HG03520 (cell line): ENCODE measurements around the gene DAB2.

ENCODE experiments used
- ATAC-seq: cut with Tn5 transposase; IDR thresholded peaks from one replicate; pipeline ENCODE4 v1.9.1; 2021; ENCODE audit warnings: mild to moderate bottlenecking, moderate library complexity; ENCODE audit not compliant: unreplicated experiment

DAB2 gene

DNA sequence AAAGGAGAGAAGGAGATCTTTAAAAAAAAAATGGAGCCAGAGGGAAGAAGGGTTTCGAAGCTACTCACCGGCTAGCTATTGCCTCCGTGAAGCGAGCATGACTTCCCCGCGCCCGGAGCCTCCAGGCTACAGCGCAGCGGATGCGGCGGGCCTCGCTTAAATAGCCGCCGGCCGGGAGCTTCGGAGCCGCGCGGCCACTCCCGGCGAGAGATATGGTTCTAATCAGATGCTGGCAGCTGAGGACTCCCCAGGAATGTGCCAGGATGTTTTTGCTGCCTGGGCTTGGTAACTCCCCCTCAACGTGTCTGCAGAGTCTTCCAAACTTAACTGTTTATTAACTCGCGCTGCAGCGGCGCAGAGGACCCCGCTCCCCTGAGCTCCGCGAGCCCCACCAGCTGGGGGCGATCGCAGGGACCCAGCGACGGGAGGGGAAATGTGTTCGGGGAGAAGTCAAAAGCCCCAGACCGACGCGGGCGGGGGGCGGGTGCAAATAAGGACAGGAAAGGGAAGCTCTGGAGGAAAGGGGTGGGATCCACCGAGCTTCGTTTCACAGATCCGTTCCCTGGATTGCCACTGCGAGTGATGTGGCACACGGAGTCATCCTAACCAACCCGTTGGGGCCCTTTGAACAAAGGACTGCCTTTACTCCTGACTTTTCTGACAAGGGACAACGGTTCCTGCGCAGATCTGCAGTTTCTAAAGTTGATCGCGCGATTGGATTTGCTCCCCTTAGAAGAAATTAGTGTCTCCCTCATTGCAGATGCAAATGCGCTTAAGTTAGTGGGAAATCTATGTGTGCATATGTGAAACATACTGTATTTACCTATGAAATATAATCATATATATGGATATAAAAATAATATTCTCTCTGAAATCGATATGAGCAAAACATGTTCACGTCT, at the start of gene DAB2:
Gene DAB2, minus strand, starts transcription at position 245 of the 902 bp plus-strand sequence. CDS start 30,660 bp downstream, outside the sequence.
- peak; percentile 56 for ATAC-seq

DNA sequence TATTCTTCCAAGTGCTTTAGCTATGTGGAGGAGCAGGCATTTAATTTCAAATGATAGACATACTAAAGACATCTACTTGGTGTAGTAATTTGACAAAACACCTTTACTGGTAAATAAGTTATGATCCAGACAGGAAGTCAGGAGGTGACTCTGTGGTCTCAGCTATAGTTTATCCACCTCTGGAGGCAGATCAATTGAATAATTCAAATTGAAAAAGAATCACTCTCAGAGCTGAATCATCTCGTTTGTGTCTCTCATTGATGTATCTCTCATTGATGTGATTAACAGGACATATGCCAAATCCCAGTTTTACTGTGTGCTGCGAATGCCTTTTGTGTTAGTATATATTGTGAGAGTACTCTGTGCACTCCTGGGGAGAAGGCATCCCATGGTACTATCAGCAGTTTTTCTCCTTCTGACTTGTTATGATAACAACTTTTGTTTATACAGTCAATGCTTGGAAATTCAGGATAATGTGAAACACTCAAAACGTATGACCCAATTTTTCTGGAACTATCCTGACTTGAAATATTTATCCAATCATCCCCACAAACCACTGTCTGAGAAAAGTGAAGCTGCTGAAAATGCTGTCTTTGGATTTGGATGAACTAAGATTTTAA, 48.5 kb upstream of the DAB2 start:
- no peak for ATAC-seq

DNA sequence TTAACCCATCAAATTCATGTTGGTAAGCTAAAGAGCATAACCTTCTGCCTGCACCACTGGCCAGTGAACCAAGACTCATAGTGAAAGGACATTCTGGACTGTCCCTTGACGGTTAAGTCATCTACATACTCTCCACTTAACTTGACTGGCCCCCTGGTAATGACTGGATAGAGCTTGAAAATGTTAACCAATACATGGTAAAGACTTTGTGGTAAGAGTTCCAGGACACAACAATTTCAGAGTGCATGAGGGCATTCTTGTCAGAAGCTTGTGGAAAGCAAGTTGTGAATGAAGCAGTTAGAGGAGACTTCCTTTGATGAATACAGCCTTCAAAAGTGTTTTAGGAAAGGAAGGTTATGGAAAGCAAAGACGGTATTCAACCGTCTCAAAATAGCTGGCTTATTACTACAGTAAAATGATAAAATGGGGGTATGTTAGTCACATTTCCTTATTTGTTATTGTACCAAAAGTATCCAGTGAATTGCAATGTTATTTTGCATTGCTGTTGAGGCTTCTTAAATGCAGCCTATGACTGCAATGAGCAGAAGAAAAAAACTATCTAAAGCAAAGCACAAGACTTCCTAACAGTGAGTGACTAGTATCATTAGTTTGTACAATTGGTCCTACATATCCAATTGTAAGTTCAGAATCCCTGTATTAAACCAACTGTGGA, 47.2 kb upstream of the DAB2 start:
- no peak for ATAC-seq

GRCh38 chr5:39470811-39471210, 46.0 kb upstream of the DAB2 start:
- no peak for ATAC-seq

- ATAC-seq: no peak
Measured at GRCh38 chr5:39469777-39470415, 45.1 kb upstream of the DAB2 start.

DNA sequence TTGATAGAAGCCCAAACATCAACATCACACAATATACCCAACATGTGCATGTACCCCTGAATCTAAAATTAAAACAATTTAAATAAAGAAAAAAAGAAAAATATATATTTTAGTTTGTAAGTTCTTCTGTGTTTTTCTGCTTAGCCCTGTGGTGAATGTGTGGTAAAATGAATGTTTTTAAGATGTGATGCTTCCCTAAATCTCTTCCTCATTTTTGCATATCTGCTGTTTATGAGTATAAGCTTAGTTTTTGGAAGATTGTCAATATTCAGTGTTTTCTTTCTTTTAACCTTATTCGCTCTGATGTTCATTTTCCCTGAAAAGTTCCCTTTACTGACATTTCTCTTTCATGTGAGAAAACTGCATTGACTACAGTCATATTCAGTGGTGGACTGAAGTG, 44.4 kb upstream of the DAB2 start:
- no peak for ATAC-seq

GRCh38 chr5:39466846-39467245, 42.1 kb upstream of the DAB2 start:
- no peak for ATAC-seq

DNA sequence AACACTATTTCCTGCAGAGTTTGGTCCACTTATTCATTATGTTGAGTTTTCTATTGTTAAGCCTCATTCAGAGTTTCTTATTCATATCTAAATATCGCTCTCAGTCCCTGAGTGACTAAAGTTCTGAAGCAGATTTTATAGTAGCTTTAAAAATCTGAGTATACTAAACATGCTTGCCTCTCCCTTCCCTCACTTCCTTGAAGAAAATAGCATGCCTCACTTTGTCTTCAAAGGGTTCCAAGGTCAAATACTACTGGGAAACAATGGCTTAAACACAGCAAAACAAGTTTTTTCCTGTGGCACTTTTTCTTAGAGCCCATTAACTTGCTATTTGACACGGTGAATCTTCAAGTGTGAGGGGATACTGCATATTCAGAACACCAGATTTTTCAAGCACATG, 41.1 kb upstream of the DAB2 start:
- ATAC-seq: no peak

DNA sequence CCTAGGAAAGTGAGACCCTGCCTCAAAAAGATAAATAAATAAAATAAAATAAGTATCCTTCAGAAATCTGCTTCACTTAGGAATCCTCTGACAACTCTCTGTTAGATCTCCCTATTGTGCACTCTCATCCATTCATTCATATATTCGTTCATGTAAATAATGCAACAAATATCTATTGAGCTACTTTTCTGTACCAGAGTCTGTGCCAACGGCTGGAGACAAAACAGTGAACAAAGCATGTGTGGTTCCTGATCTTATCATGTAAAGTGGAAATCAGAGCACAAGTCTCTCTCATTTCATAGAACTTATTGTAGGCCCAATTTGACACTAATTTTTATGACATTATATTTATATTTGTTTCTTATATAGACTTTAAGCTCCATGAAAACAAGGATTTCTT, 40.3 kb upstream of the DAB2 start:
- ATAC-seq: no peak

DNA sequence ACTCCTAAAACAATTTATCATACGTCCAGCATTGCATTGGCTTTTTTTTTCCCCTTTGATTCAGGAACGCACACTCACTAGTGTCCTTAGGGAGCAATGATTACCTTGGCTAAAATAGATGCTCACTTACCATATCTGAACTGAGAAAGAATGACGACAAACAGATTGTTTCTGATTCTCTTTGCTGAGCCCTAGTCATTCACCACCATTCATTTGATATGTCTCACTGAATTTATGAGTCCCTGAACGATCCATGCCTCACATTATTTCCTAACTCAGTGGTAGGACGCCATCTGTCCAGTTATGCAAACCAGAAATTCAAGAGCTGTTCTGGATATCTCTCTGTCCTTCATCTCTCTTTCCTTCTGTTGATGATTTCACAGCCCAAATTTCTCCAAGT, 39.3 kb upstream of the DAB2 start:
- no peak for ATAC-seq

GRCh38 chr5:39462211-39462610, 37.4 kb upstream of the DAB2 start:
- ATAC-seq: no peak

DNA sequence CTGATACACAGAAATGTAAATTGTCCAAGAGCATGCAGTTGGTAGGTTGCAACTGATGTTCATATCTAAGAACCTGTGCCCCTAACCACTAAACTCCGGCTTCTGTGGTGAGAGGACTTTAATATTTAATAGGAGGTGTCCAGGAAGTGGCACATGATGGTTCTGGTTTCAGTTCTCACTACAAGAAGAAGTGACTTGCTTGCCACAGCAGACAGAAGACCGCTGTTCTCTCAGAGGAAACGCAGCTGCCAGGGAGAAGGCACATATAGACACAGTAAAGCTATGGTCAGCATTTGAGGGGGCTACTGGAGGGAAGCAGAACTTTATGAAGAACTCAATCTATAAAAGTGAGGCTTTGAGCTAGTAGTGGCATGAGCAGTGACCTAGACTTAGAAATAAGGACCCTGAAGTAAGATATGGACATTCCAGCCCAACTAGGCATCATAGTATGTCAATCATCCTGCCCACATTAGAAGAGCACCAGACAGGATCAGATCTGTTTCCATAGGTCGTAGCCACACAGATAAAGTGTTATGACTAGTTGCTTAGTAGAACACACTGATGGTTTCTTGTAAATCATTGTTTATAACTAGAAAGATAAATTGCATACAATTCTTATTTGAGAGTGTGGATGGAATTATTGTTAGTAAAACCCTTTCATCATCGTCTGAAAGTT, 36.4 kb upstream of the DAB2 start:
- ATAC-seq: peak; percentile 86

DNA sequence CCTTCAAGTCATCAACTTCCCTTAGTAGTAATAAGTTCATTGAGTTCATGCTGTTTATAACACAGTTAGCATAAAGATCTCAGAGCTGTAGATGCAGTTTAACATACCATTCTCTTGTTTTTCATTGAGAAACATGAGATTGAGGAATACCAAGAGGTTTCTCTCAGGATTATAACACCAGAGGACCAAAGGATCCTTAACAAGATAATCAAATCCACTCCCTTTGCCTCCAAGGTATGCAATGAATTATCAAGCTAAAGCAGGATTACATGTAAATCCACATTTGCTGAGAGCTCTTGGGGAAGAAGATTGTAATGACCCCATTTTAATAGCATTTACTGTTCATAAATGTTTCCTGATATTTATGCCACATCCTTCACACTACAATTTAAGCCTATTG, 35.1 kb upstream of the DAB2 start:
- no peak for ATAC-seq

DNA sequence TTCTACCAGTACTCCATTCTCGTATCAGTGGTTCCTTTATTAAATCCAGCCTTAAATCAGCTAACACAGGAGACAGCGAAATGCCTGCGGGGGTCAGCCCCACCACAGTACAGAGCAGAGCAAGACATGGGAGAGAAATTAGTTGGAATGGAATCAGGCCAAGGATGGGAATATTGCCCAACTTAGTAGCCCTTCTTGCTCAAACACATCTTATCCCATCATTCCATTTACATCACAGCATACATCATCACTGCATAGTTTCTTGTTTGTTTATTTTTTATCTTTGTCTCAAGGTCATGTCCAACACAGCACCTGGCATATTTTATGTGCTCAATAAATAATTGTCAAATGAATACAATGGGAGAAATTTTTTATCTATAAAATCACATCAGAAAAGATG, 34.3 kb upstream of the DAB2 start:
- ATAC-seq: no peak

DNA sequence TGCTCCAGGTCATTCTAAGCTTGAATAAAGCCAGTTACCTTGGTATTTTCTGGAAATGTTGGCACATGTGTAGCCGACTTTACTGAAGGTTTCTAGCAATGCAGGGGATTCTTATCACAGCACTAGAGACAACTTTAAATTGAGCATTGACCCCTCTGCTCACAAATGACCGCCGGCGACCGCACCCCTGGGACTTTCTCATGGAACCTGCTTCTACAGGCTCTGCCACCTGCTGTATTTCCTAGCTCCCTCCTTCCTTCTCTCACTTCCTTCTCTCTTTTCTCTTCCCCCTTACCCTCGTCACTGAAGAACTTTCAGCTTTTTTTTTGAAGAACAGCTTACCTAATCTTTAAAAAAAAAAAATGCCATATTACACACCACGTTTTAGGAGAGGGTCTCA, 30.9 kb upstream of the DAB2 start:
- ATAC-seq: no peak

- no peak for ATAC-seq
Measured at GRCh38 chr5:39453606-39454005, 28.8 kb upstream of the DAB2 start.

DNA sequence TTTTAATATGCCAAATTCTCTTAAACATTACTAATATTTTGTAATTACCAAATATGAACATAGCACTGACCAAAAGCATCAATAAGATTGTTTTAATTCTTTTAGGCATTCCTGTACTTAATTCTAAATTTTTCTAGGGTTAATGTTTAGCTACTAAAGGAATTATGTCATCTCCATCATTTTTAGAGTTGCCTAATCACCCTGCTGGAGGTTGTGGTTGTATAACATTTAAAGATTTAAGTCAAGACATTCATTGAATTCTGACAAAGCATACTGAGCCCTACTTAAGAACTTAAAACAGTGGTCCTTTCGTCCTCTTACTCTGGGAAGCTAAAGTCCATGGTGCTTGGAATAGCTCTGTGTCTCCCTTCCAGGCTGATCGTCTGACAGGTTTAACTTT, 28.1 kb upstream of the DAB2 start:
- no peak for ATAC-seq

DNA sequence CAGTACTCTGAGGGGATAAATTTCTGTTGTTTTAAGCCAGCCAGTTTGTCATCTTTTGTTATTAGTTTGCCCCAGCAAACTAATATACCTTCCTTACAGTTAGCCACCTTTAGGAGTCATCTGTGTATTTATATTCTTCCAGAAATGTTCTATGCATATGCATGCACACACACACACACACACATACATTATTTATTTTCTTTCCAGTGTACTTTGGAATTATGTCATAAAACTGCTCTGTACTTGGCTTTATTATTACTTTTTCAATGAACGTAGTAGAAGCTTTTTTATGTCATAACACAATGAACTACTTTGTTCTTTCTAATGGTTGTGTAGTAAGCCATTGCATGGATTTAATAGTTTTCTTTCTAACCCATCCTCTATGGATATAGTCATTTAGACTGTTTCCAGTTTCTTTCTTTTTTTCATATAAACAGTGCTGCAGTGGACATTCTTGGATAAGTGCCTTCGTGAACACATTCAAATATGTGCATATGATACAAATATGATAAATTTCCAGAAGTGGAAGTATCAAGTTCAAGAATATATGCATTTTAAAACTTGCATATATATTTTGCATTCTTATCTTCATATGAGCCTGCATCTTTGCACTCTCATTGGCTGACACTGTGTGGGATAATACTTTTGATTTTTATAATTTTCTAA, 26.6 kb upstream of the DAB2 start:
- no peak for ATAC-seq

- no peak for ATAC-seq
Measured at GRCh38 chr5:39450487-39450886, 25.7 kb upstream of the DAB2 start.

GRCh38 chr5:39449591-39449990, 24.8 kb upstream of the DAB2 start:
- ATAC-seq: no peak
